ENCODE measurements around the gene OR7G2.

OR7G2 gene

GRCh38 chr19:9109959-9110358, 2.7 kb upstream of the OR7G2 start:
- no peaks in the 10 kb centered on the region for H3K36me3 ChIP-seq (ENCODE audit: control insufficient read depth, insufficient read depth, low read length)
- DNase-seq (ENCODE audit: extremely low read depth, insufficient read length): no peak
- no peak for TF ChIP-seq CTCF (IDR thresholded peaks at IDR 0.05; ENCODE audit: insufficient read depth, low read length, poor library complexity, severe bottlenecking)

DNA sequence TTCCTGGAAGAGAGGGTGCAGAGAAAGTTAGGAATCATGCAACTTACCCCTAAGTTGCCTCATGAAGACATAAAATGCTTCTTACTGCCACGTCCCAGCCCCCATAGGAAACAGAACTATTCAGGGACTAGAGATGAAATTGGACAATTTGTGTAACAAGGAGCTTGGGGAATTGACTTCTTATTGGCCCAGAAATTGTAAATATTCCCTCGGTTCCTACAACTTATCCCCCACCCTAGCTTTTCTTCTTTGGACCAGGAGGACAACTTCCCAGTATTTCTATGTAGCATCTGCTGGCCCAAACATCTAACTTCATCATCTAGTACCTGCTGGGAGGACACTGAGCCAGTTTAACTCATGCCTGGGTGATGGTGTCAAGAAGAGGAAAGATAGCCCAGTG, 20.5 kb downstream of the OR7G2 start, which contains the start of gene OR1M1:
OR1M1 (plus strand) TSS at position 301 of the 400 bp plus-strand sequence. CDS start 6,184 bp downstream, outside the sequence.
- Histone ChIP-seq H3K36me3 (ENCODE audit: control insufficient read depth, insufficient read depth, low read length) (no peaks in the 10 kb centered on the region), H3K4me3 (replicated peaks; ENCODE audit: low read depth, low read length) (no peak within 1 kb of the TSS), H3K27me3 (replicated peaks; ENCODE audit: control insufficient read depth, insufficient read depth, low read length) (no peaks in the 10 kb centered on the region)
- TF ChIP-seq CTCF (IDR thresholded peaks at IDR 0.05; ENCODE audit: insufficient read depth, low read length, poor library complexity, severe bottlenecking): no peak
- DNase-seq (ENCODE audit: extremely low read depth, insufficient read length): no peak

More at GRCh38 chr19:9109959-9110358, 2.7 kb upstream of the OR7G2 start:
- no peak overlapping the region for H3K4me3 ChIP-seq (replicated peaks; ENCODE audit: low read depth, low read length)
- H3K27me3 ChIP-seq (replicated peaks; ENCODE audit: control insufficient read depth, insufficient read depth, low read length): no peaks in the 10 kb centered on the region

DNA sequence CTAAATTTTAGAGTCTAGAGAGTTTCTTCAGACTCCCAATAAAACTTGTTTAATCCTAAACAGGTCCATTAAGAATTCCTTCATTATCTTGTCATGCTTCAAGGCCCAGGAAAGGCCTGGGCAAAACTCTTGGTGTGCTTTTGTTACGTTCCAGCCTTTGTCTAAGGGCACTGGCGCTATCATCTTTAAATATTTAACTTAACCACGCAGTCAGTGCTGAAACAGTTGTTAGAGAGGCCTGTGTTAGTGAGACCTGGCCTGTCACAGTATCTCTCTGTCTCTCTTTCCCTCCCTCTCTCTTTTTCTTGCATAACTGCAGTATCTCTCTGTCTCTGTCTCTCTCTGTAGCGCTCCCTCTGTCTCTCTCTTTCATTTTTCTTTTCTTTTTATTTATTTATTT, 28.6 kb downstream of the OR7G2 start:
- no peaks in the 10 kb centered on the region for H3K27me3 ChIP-seq (replicated peaks; ENCODE audit: control insufficient read depth, insufficient read depth, low read length)
- no peak for DNase-seq (ENCODE audit: extremely low read depth, insufficient read length)
- H3K36me3 ChIP-seq (ENCODE audit: control insufficient read depth, insufficient read depth, low read length): no peaks in the 10 kb centered on the region
- no peak overlapping the region for H3K4me3 ChIP-seq (replicated peaks; ENCODE audit: low read depth, low read length)
- no peak for TF ChIP-seq CTCF (IDR thresholded peaks at IDR 0.05; ENCODE audit: insufficient read depth, low read length, poor library complexity, severe bottlenecking)

GRCh38 chr19:9076901-9077300, 30.4 kb downstream of the OR7G2 start:
- no peaks in the 10 kb centered on the region for H3K27me3 ChIP-seq (replicated peaks; ENCODE audit: control insufficient read depth, insufficient read depth, low read length)
- no peak for DNase-seq (ENCODE audit: extremely low read depth, insufficient read length)
- no peak overlapping the region for H3K4me3 ChIP-seq (replicated peaks; ENCODE audit: low read depth, low read length)
- no peaks in the 10 kb centered on the region for H3K36me3 ChIP-seq (ENCODE audit: control insufficient read depth, insufficient read depth, low read length)
- TF ChIP-seq CTCF (IDR thresholded peaks at IDR 0.05; ENCODE audit: insufficient read depth, low read length, poor library complexity, severe bottlenecking): no peak

DNA sequence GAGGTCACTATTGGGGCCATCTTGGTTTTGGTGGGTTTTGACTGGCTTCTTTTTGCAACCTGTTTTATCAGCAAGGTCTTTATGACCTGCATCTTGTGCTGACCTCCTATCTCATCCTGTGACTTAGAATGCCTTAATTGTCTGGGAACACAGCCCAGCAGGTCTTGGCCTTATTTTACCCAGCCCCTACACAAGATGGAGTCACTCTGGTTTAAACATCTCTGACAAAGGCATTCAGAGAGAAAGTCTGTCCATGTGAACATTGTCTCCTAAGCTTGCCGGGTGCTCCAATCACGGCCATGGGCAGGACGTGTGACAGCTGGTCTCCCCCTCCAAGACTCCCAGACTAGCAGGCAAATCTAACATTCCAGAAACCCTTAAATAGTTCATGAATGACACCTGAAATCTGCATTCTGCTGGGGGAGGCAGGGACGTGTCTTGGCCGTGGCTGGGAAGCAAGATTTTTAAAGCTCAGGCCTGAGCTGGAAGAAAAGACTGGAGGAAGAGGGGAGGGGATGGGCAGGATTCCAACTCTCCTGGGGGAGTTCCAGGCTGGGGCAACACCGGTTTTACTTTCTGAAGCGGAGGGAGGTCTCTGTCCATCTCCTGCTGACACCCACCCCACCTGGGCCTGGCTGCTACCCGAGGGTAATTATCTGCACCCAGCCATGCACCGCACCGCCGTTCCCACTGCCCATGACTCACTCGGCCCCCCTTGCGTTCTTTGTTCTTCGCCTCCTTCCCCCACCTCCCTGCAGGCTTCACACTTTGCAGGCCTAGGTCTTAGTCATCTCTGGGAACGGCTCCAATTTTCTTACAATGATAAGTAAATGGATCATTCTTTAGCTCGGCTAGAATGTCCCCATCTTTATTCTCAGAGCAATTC, 32.0 kb downstream of the OR7G2 start:
- Histone ChIP-seq H3K27me3 (replicated peaks; ENCODE audit: control insufficient read depth, insufficient read depth, low read length) (no peaks in the 10 kb centered on the region), H3K4me3 (replicated peaks; ENCODE audit: low read depth, low read length) (no peak overlapping the region), H3K36me3 (ENCODE audit: control insufficient read depth, insufficient read depth, low read length) (no peaks in the 10 kb centered on the region)
- DNase-seq (ENCODE audit: extremely low read depth, insufficient read length): no peak
- TF ChIP-seq CTCF (IDR thresholded peaks at IDR 0.05; ENCODE audit: insufficient read depth, low read length, poor library complexity, severe bottlenecking): no peak
